ENCODE measurements around the gene ENOX1.

ENOX1 gene

DNA sequence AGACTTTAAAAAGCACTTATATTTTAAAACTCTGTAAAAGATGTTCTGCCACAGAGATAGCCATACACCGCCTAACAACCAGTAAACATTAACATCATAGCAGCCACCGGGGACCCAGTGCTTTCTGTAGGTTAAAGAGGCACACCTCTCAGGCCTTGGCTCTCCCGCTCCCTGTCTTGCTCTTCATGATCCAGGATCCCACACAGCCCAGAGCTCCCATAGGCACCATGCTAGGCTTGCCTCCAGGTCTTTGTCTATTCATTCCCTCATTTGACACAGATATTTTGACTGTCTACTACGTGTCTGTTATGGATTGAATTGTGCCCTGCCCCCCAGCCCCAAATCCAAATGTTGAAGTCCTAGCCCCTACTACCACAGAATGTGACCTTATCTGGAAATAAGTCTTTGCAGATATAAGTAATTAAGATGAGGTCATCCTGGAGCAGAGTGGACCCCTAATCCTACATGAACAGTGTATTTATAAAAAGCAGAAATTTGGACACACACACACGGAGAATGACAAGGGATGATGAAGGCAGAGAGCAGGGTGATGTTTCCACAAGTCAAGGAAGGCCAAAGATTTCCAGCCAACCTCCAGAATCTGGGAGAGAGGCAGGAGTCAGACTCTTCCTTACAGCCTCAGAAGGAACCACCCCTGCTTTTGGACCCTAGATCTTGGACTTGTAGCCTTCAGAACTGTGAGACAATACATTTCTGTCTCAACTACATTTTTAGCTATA, 490.8 kb downstream of the ENOX1 start:
- Mint-ChIP-seq H3K27me3 (peaks cover 22% of the 10 kb centered on the region), H3K36me3 (no peaks in the 10 kb centered on the region), H3K27ac (no peak overlapping the region), H3K4me1 (no peaks in the 10 kb centered on the region), H3K4me3 (no peak overlapping the region), H3K9me3 (no peaks in the 10 kb centered on the region)
- CTCF ChIA-PET = no interaction called here
- DNase-seq = no peak

DNA sequence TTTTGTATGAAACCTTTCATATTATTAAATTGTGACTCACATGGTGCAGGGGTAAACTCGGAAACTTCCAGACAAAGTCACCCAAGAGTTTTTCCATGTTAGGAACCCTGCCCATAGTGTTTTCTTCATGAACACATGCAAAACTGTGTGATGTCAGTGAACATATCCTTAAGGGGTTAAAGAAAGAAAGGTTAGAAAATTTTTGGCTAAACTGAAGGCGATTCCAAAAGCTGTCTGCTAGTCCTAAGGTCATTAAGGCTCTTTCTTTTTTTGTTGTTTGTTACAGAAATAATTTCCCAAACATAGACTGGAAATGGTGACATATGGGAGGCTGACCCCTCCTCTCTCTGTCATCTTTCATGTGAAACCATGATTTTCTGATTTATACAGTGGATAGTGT, 491.5 kb downstream of the ENOX1 start:
- no peak for DNase-seq
- no peaks in the 10 kb centered on the region for H3K9me3 Mint-ChIP-seq
- CTCF ChIA-PET = no interaction called here
- no peak overlapping the region for H3K27ac Mint-ChIP-seq
- H3K4me1 Mint-ChIP-seq = no peaks in the 10 kb centered on the region
- H3K4me3 Mint-ChIP-seq = no peak overlapping the region
- peaks cover 19% of the 10 kb centered on the region for H3K27me3 Mint-ChIP-seq
- no peaks in the 10 kb centered on the region for H3K36me3 Mint-ChIP-seq

DNA sequence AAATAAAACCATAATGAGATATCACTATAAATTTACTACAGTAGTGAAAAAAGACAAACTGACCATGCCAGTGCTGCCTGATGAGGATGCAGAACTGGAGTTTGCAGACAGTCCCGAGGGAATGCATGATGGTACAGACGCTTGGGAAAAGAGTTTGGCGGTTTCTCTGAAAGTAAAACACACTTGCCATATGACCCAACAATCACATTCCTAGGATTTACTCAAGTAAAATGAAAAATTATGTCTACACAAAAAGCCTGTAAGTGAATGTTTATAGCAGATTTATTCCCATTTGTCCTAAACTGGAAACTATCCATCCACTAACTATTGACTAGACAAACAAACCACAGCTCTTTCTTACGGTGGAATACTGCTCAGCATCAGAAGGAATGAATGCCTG, 492.4 kb downstream of the ENOX1 start:
- H3K4me3 Mint-ChIP-seq = no peak overlapping the region
- no peaks in the 10 kb centered on the region for H3K9me3 Mint-ChIP-seq
- CTCF ChIA-PET = no interaction called here
- peaks cover 14% of the 10 kb centered on the region for H3K27me3 Mint-ChIP-seq
- no peaks in the 10 kb centered on the region for H3K4me1 Mint-ChIP-seq
- no peak overlapping the region for H3K27ac Mint-ChIP-seq
- H3K36me3 Mint-ChIP-seq = no peaks in the 10 kb centered on the region
- no peak for DNase-seq

DNA sequence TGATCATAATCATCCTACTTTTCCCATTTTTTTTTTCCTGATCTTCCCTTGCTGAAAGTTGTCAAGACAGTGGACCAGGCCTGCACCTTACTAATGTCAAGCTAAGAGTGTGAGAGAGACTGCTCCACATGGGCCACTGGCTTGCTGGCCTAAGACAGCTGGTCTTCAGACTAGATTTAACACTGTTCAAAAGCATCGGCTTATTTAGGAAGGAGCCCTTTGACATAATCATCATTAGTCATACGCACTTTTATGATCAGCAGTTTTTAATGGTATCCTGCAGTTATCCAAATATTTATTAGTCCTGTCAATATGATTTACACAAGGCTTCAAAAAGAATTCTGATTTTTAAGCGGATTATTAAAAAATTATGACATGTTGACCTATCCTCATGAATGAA, 492.8 kb downstream of the ENOX1 start:
- CTCF ChIA-PET = no interaction called here
- H3K27me3 Mint-ChIP-seq = peaks cover 10% of the 10 kb centered on the region
- H3K4me1 Mint-ChIP-seq = no peaks in the 10 kb centered on the region
- H3K27ac Mint-ChIP-seq = no peak overlapping the region
- H3K9me3 Mint-ChIP-seq = no peaks in the 10 kb centered on the region
- H3K36me3 Mint-ChIP-seq = no peaks in the 10 kb centered on the region
- DNase-seq = no peak
- H3K4me3 Mint-ChIP-seq = no peak overlapping the region

DNA sequence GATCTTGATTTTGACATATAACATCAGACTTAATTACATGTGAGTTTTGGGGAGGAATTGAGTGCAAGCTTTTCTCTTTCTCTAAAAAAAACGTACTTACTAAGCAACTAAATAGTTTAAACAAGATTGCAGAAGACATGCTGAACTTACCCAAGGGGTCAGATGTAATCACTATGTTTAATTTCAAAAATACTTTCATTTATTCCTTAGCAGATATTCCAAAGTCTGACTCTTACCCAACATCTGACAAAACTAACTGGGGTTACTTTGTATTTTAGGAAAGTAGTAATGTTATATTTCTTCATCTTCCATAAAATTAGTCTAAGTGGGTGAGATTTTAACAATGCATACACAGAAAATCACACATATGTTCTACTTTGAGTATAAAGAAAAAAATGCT, 493.2 kb downstream of the ENOX1 start:
- peaks cover 5% of the 10 kb centered on the region for H3K27me3 Mint-ChIP-seq
- CTCF ChIA-PET = no interaction called here
- H3K4me1 Mint-ChIP-seq = no peaks in the 10 kb centered on the region
- H3K4me3 Mint-ChIP-seq = no peak overlapping the region
- no peaks in the 10 kb centered on the region for H3K36me3 Mint-ChIP-seq
- no peak for DNase-seq
- H3K27ac Mint-ChIP-seq = no peak overlapping the region
- no peaks in the 10 kb centered on the region for H3K9me3 Mint-ChIP-seq

DNA sequence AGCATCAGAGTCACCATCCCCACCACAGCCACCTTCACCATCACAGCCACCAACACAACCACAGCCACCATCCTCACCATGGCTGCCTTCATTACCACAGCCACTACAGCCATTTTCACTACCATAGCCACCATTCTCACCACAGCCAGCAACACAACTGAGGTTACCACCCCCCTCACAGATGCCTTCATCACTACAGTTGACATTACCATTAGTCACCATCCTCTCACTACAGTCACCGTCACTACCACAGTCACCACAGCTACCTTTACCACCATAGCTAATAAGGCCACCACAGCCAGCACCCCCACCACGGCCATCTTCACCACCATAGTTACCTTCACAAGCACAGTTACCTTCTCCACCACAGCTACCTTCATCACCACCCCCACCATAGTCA, 493.8 kb downstream of the ENOX1 start:
- Mint-ChIP-seq H3K4me3 (no peak overlapping the region), H3K4me1 (no peaks in the 10 kb centered on the region), H3K36me3 (no peaks in the 10 kb centered on the region), H3K27ac (no peak overlapping the region), H3K27me3 (no peaks in the 10 kb centered on the region), H3K9me3 (no peaks in the 10 kb centered on the region)
- CTCF ChIA-PET = no interaction called here
- no peak for DNase-seq

DNA sequence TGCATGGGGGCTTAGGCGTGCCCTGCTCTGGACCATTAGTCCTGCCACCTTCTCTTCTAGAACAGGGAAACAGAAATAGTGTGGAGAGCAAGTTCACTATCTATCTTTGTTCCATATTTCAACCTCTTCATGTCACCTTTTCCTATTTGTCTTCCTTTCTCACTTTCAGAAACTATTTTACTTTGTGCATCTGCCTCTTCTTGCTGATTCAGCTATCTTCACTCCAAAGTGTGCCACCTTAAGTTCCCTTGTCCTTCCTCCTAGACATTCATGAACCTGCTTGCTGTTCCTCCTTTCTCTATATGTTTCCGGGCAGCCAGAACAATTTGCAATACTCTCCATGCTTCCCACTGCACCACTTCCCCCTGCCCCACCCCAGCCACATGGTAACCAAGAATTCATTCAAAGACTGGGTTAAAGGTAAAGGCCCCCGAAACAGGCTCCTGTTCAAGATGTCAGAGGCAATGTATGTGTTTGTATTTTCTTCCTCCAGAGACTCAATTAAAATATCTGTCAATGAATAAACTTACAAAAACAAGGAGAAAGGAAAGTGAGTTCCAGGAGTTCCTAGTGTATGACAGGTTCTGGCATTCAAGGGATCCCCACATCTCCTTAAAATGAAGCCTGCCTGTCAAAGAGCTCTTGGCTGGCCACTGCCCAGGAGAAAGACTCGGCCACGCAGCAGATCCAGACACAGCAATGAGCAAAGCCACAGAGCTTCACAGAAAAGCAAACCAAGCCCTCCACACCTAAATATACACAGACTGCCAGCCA, 495.3 kb downstream of the ENOX1 start:
- Mint-ChIP-seq H3K27me3 (no peaks in the 10 kb centered on the region), H3K4me3 (no peak overlapping the region), H3K4me1 (no peaks in the 10 kb centered on the region), H3K36me3 (no peaks in the 10 kb centered on the region), H3K27ac (no peak overlapping the region), H3K9me3 (no peaks in the 10 kb centered on the region)
- CTCF ChIA-PET = no interaction called here
- no peak for DNase-seq

DNA sequence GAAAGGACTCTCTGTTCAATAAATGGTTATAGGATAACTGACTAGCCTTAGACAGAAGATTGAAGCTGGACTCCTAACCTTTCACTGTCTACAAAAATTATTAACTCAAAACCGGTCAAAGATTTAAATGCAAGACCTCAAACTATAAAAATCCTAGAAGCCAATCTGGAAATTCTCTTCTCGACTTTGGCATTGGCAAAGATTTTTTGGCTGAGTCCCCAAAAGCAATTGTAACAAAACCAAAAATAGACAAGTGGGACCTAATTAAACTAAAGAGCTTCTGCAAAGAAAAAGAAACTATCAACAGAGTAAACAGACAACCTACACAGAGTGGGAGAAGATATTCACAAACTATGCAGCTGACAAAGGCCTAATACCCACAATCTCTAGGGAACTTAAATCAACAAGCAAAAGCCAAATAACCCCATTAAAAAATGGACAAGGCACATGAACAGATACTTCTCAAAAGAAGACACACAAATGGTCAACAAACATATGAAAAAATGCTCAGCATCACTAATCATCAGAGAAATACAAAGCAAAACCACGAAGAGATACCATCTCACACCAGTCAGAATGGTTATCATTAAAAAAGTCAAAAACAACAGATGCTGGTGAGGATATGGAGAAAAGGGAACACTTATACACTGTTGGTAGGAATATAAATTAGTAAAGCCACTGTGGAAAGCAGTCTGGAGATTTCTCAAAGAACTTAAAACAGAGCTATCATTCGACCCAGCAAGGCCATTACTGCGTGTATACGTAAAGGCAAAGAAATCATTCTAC, 497.1 kb downstream of the ENOX1 start:
- DNase-seq = no peak
- Mint-ChIP-seq H3K36me3 (no peaks in the 10 kb centered on the region), H3K4me1 (no peaks in the 10 kb centered on the region), H3K27ac (no peak overlapping the region), H3K4me3 (no peak overlapping the region), H3K9me3 (no peaks in the 10 kb centered on the region), H3K27me3 (no peaks in the 10 kb centered on the region)
- CTCF ChIA-PET = no interaction called here

DNA sequence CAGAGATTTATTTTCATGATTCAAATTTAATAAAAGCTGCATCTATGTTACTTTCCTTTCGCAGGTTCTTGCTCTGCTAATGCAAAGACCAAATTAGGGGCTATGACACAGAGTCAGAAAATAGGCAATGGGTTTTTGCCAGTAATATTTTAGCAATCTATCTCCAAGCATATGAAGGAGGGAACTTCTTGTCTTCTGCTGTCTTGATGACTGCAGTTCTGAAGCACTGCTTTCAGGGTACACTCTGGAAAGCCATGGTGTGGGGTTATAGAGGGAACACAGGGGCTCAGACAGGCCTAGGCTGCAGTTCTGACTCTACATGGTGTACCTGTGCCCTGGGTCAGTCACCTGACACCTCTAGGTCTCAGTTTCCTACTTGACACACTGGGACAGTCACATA, 500.0 kb downstream of the ENOX1 start:
- no peaks in the 10 kb centered on the region for H3K4me1 Mint-ChIP-seq
- no peak for DNase-seq
- no peaks in the 10 kb centered on the region for H3K9me3 Mint-ChIP-seq
- no peak overlapping the region for H3K27ac Mint-ChIP-seq
- H3K4me3 Mint-ChIP-seq = no peak overlapping the region
- no peaks in the 10 kb centered on the region for H3K27me3 Mint-ChIP-seq
- CTCF ChIA-PET = no interaction called here
- no peaks in the 10 kb centered on the region for H3K36me3 Mint-ChIP-seq

DNA sequence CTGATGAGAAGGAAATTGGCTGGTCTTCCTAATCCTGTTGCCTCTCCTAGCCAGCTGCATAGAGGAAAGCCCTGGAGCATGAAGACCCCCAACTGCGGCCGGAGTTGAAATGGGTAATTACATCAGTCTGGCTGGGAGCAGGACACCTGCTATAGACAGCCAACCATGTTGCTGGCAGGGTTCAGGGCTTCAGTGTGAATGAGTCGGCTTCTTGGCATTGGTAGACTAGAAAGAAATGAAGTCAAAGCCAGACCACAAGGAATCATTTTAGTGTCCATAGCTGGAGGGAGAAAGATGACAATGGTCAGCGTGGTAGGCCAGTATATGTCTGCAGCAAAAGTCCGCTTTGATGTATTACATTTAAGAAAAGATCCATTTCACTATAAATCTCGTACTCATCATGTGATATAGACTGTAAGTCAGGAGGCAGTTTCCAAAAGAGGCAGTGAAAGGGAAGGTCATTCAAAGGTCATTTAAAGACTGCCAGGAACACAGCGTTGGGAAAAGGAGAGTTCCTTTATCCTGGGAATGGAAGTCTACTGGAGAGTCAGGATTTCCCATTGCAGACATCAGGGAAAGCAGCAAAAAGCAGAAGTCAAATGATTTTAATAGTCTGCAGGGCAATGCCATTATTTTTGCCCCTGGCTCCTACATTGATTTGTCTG, 500.7 kb downstream of the ENOX1 start:
- no peaks in the 10 kb centered on the region for H3K36me3 Mint-ChIP-seq
- DNase-seq = no peak
- no peaks in the 10 kb centered on the region for H3K4me1 Mint-ChIP-seq
- no peak overlapping the region for H3K27ac Mint-ChIP-seq
- H3K4me3 Mint-ChIP-seq = no peak overlapping the region
- H3K9me3 Mint-ChIP-seq = no peaks in the 10 kb centered on the region
- H3K27me3 Mint-ChIP-seq = no peaks in the 10 kb centered on the region
- CTCF ChIA-PET = no interaction called here

DNA sequence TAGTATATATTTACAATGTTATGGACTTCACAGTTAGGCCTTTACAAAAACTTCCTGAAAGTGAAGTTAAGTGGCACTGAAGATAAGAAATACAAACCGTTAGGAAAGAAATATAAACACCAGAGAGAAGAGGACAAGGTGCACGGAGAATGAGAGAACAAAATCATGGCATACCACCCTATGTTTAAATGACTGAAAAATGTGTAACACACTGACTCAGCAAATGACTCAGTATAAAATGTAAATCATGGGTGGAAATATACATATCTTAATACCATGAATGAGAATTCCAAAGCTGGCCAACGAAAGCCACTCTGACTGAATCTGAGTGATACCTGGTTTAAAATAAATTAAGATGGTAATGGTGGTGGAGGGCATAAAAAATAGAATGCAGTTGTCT, 502.6 kb downstream of the ENOX1 start:
- Mint-ChIP-seq H3K4me1 (no peaks in the 10 kb centered on the region), H3K9me3 (no peaks in the 10 kb centered on the region), H3K4me3 (no peak overlapping the region), H3K27me3 (no peaks in the 10 kb centered on the region), H3K36me3 (no peaks in the 10 kb centered on the region), H3K27ac (no peak overlapping the region)
- CTCF ChIA-PET = no interaction called here
- DNase-seq = no peak

DNA sequence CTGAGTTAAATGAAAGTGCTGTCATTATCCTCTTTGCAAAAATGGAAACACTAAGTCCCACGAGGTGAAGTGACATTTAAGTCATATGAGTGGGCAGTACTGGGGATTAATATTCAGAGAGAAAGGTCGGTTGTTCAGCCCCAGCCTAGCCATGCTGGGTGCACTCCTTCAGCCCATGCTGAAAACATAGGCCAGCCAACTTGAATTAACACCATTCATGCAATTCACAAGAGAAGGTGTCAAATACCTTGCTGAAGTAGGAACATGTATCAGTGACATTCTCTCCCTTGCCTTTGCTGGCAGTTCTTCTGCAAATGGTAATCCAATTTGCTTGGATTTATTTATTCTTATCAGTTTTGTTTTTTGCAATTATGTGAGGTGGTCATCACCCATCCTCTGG, 507.1 kb downstream of the ENOX1 start:
- Mint-ChIP-seq H3K27me3 (peaks cover 4% of the 10 kb centered on the region), H3K27ac (no peak overlapping the region), H3K4me1 (no peaks in the 10 kb centered on the region), H3K4me3 (no peak overlapping the region), H3K36me3 (no peaks in the 10 kb centered on the region), H3K9me3 (no peaks in the 10 kb centered on the region)
- CTCF ChIA-PET = no interaction called here
- no peak for DNase-seq

DNA sequence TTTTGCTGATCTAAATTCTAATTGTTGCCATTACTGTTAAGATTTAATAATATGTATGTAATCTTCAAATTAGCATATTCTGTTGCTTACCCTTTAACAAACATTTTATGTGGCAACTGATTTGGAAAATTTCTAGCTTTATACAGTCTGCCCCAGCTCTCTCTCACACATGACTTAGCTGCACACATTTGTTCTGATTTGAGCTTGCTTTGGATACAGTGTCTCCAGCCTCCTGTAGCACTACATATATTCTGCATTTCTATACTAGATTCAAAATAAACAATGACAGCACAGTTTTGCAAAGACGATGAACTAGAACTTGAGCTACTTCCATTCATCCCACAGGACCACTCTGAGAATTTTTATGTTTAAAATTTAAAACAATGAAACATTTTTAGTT, 508.6 kb downstream of the ENOX1 start:
- no peak overlapping the region for H3K27ac Mint-ChIP-seq

DNA sequence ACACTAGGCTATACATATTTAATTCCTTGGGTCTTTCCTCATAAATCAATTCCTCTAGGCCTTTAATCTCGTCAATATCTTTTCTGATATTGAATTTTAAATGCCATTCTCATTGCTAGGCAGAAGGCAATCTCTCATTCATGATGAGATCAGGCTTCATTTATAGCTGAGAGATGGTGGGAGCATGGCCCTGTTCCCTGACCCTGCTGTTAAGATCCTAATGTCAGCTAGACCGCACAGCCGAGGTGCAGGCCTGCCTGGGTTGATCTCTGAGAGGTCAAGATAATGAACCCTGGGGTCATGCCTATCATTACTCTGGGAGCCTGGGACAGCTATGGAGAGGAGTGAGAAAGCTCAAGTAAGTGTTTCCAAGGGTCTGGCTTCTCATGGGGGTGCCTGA, 509.6 kb downstream of the ENOX1 start:
- peaks cover 4% of the 10 kb centered on the region for H3K27me3 Mint-ChIP-seq
- DNase-seq = no peak
- no peaks in the 10 kb centered on the region for H3K36me3 Mint-ChIP-seq
- CTCF ChIA-PET = no interaction called here
- H3K9me3 Mint-ChIP-seq = no peaks in the 10 kb centered on the region
- H3K4me1 Mint-ChIP-seq = no peaks in the 10 kb centered on the region
- H3K27ac Mint-ChIP-seq = no peak overlapping the region
- no peak overlapping the region for H3K4me3 Mint-ChIP-seq

More for the DNA sequence above, 508.6 kb downstream of the ENOX1 start:
- CTCF ChIA-PET = interaction anchor here (1.6 kb wide), 1 partner anchor 193 kb away, joined by 3 read pairs; no protein-coding TSS in a partner anchor
- peaks cover 4% of the 10 kb centered on the region for H3K27me3 Mint-ChIP-seq
- no peaks in the 10 kb centered on the region for H3K9me3 Mint-ChIP-seq
- no peak overlapping the region for H3K4me3 Mint-ChIP-seq
- H3K36me3 Mint-ChIP-seq = no peaks in the 10 kb centered on the region
- DNase-seq = no peak
- H3K4me1 Mint-ChIP-seq = no peaks in the 10 kb centered on the region

Measured in activated naive CD4-positive, alpha-beta T cell treated with anti-CD3 and anti-CD28 coated beads, Interleukin-2, amount 10 ng/mL, durations not matched to agents 7 days and 5 days (primary cell).